Mucosa of descending colon (tissue), 3 donors: Measurements from ENCODE around the gene SLC25A13. TPM values are rescaled to one million over a fixed set of nuclear protein-coding genes. Genes with fewer than 3 reads are reported as not detected.

Experiments used
- ATAC-seq: fragments of 200-7000 bp; cut with Tn5 transposase; one replicate; pipeline ENCODE4 v1.9.1; 2020; ENCODE audit warnings: mild to moderate bottlenecking, moderate library complexity
- DNase-seq, 3 donors: peaks; one replicate each; pipeline ENCODE4 v3.0.0-alpha.2; 2020
- H3K36me3 ChIP-seq: fragments of 200-600 bp; one replicate; pipeline ENCODE4 v1.8.0; 2021; ENCODE audit warnings: low read depth, mild to moderate bottlenecking
- H3K4me1 ChIP-seq: fragments of 200-600 bp; one replicate; pipeline ENCODE4 v1.8.0; 2021; ENCODE audit warnings: low read depth, mild to moderate bottlenecking
- H3K4me3 ChIP-seq: fragments of 200-600 bp; one replicate; pipeline ENCODE4 v1.8.0; 2021; ENCODE audit warnings: mild to moderate bottlenecking
- H3K9me3 ChIP-seq: fragments of 200-600 bp; one replicate; pipeline ENCODE4 v1.8.0; 2021; ENCODE audit warnings: mild to moderate bottlenecking
- CTCF ChIP-seq: fragments of 200-600 bp; IDR thresholded peaks from one replicate; pipeline ENCODE4 v1.8.0; 2022; ENCODE audit warnings: antibody characterized with exemption, mild to moderate bottlenecking
- intact Hi-C, 2 donors: fragments of 100-400 bp; cut with DNase I in 1 of 2; cut with micrococcal nuclease in 1 of 2; formaldehyde crosslinking; loops; one replicate each; pipeline versions ENCODE4 v1.11.0 to v1.11.1; 2022; cut with DNase I, micrococcal nuclease
- total RNA-seq, 3 donors: library from RNA; stranded (reverse); fragmentation: NEBNext Ultra II Directional in 2 of 3; extraction: Animal tissue kit (Norgen Biotek cat#: 25700) in 2 of 3; gene quantifications; one replicate each; pipeline versions ENCODE4 v1.2.1 to v1.2.4, GENCODE V29; 2021 to 2023
- donor health status: DM: no; HTN: no; CAD: no; lungs with moderate emphysema.
- donor health status: DM: no; HTN: no; CAD: no.
- donor health status: DM: no; HTN: yes; CAD: no.

SLC25A13 gene
- total RNA-seq, 3 donors from 2014 or later: 33.5 to 65.1 (median 42.7) TPM

GRCh38 chr7:96181174-96181573, 140.7 kb downstream of the SLC25A13 start:
- H3K9me3 ChIP-seq: no peaks in the 10 kb centered on the region
- no peak for ATAC-seq
- no peaks in the 10 kb centered on the region for H3K36me3 ChIP-seq
- H3K4me1 ChIP-seq: no peaks in the 10 kb centered on the region
- intact Hi-C loops: no loop called here
- H3K4me3 ChIP-seq: no peak overlapping the region
- DNase-seq: no peak
- no peak for TF ChIP-seq CTCF

DNA sequence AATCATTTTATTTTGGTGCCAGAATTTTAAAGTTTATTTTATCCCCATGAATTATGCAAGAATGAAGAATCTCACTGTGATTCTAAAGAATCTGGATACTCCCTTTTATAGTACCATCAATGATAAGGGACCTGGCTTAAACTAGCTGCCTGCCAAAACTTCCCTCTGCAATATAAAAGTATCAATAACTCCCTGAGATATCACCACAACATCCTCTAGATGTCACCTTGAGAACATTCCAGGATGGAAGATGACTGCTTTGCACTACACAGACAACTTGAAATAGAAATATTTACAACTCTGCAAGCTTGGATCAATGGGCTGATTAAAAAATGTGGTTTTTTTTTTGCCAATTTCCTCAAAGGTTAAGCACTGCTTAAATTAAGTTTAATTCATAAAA, 142.1 kb downstream of the SLC25A13 start:
- DNase-seq: no peak
- Histone ChIP-seq H3K4me3 (no peak overlapping the region), H3K36me3 (no peaks in the 10 kb centered on the region), H3K9me3 (no peaks in the 10 kb centered on the region), H3K4me1 (no peaks in the 10 kb centered on the region)
- no peak for TF ChIP-seq CTCF
- intact Hi-C loops: no loop called here
- ATAC-seq: no peak

DNA sequence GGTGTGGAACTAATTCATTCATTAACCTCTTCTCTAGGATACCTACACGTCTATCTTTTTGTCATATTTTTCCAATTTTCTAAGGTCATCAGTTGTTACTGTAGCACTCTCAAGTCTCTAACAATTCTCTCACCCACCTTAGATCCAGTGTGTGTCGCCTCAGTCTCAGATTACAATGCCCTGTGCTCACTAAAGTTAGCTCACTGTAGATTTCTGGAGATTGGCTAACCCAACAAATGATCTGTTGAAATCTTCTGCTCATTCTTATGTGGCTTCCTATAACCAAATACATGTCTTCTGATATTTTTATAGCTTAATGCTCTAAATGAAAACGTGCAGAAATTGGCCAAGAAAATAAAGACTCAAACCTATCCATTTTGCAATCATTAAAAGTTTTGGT, 142.6 kb downstream of the SLC25A13 start:
- intact Hi-C loops: no loop called here
- no peaks in the 10 kb centered on the region for H3K36me3 ChIP-seq
- no peaks in the 10 kb centered on the region for H3K9me3 ChIP-seq
- no peak for TF ChIP-seq CTCF
- no peaks in the 10 kb centered on the region for H3K4me1 ChIP-seq
- H3K4me3 ChIP-seq: no peak overlapping the region
- no peak for ATAC-seq
- DNase-seq: no peak

DNA sequence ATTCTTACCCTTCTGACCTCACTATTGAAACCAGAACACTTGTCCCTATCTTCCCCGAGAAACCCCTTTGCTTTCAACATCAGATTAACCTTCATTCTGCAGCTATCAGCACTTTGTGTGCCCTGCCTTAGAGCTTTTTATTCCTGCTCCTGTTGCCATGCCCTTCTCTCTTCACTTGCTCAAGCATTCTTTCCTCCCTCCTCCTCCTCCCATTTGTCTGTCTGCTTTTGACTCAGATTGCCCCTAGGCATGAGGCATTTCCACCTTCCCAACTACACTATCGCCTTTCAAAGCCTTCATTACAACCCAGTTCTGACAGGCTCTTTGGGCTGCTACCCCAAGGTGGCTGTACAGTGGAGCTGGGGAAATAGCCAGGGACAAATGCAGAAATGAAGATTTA, 143.3 kb downstream of the SLC25A13 start:
- intact Hi-C loops: no loop called here
- Histone ChIP-seq H3K4me1 (no peaks in the 10 kb centered on the region), H3K9me3 (no peaks in the 10 kb centered on the region), H3K36me3 (no peaks in the 10 kb centered on the region), H3K4me3 (no peak overlapping the region)
- ATAC-seq (no peak), DNase-seq (no peak)
- TF ChIP-seq CTCF: no peak

DNA sequence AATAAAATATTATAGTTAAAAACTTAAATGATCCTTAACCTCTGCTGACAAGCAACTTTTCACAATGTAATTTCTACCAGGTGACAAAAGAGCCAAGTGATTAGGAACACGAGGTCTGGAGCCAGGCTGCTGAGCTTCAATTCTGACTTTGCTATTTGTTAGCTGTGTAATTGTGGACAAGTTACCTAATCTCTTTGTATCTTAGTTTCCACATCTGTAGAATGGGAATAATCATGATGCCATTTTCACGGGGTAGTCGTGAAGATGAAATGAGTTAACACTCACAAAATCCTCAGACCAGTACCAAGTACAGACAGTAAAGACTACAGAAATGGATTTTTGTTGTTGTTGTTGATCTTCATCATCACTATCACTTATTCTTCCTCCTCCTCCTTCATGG, 144.5 kb downstream of the SLC25A13 start:
- no peak for TF ChIP-seq CTCF
- intact Hi-C loops: no loop called here
- Histone ChIP-seq H3K4me1 (no peaks in the 10 kb centered on the region), H3K36me3 (no peaks in the 10 kb centered on the region), H3K4me3 (no peak overlapping the region), H3K9me3 (no peaks in the 10 kb centered on the region)
- no peak for ATAC-seq
- DNase-seq: no peak

- no peaks in the 10 kb centered on the region for H3K9me3 ChIP-seq
- intact Hi-C loops: no loop called here
- H3K4me1 ChIP-seq: no peaks in the 10 kb centered on the region
- no peak for TF ChIP-seq CTCF
- ATAC-seq (no peak), DNase-seq (no peak)
- H3K4me3 ChIP-seq: no peak overlapping the region
- H3K36me3 ChIP-seq: no peaks in the 10 kb centered on the region
Measured at GRCh38 chr7:96174812-96175211, 147.1 kb downstream of the SLC25A13 start.
